Nephron (organoid): ENCODE data around the gene NFYC.

Source experiments
- H3K27ac Mint-ChIP-seq, 3 experiments: 2 replicates each; pipeline ENCODE4 v1.8.0; 2020; ENCODE audit warnings: mixed read lengths in 3 of 3, mild to moderate bottlenecking in 2 of 3, moderate library complexity in 1 of 3
- H3K27me3 Mint-ChIP-seq: 2 replicates; pipeline ENCODE4 v1.8.0; 2021; ENCODE audit warnings: low read depth, mild to moderate bottlenecking, moderate library complexity, mixed read lengths
- H3K36me3 Mint-ChIP-seq: 2 replicates; pipeline ENCODE4 v1.8.0; 2020; ENCODE audit warnings: low read depth, mixed read lengths
- H3K4me1 Mint-ChIP-seq: 2 replicates; pipeline ENCODE4 v1.8.0; 2020; ENCODE audit warnings: mixed read lengths
- H3K4me3 Mint-ChIP-seq, 3 experiments: 2 replicates each; pipeline ENCODE4 v1.8.0; 2020; ENCODE audit warnings: mild to moderate bottlenecking in 3 of 3, mixed read lengths in 3 of 3, moderate library complexity in 2 of 3
- H3K9me3 Mint-ChIP-seq: 2 replicates; pipeline ENCODE4 v1.8.0; 2020; ENCODE audit warnings: mixed read lengths
- CTCF ChIP-seq, 3 experiments: fragments of 200-600 bp; sonication (generic); IDR thresholded peaks; one replicate each; pipeline ENCODE4 v1.5.0; 2021; ENCODE audit warnings: antibody characterized with exemption in 3 of 3; ENCODE audit not compliant: unreplicated experiment in 3 of 3

Gene NFYC

GRCh38 chr1:40798366-40799281 is 107.1 kb downstream of the NFYC start:
- Mint-ChIP-seq H3K36me3 (no peaks in the 10 kb centered on the region), H3K27me3 (peaks cover 16% of the 10 kb centered on the region)

DNA sequence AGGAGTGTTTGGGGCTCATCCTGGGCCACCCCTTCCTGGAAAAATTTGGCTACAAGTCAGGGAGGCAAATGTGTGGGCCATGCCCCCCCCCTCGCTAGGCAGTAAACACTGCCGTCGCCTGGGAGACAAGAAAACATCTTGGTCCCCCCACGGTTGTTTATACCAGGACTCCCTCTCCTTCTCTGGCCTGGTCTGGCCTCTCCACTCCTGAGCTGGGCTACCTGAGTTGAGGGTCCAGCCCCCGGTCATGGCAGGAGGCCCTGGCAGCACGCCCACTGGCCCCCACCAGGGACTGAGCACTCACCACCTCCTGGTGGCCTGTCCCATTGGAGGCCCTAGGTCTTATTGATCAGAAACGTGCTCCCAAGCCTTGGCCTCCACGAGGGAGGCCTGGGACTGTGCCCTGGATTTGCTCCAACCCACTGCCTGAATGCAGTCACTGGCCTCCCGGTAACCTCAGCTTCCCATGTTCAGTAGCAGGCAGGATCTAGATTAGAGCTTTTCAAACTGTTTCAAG is 107.9 kb downstream of the NFYC start:
- peak overlapping the region; percentile 10 to 68 (median 47) for H3K27ac Mint-ChIP-seq
- H3K4me3 Mint-ChIP-seq: peak overlapping the region in 2 of 3 experiments; percentile 17 to 29
- peaks cover 49% of the 10 kb centered on the region for H3K4me1 Mint-ChIP-seq
- TF ChIP-seq CTCF (IDR thresholded peaks at IDR 0.05; ENCODE audit: unreplicated experiment in 3 of 3): no peak
- H3K9me3 Mint-ChIP-seq: no peaks in the 10 kb centered on the region
- H3K36me3 Mint-ChIP-seq: no peaks in the 10 kb centered on the region
- peaks cover 16% of the 10 kb centered on the region for H3K27me3 Mint-ChIP-seq

More at GRCh38 chr1:40798366-40799281, 107.1 kb downstream of the NFYC start:
- no peak for TF ChIP-seq CTCF (IDR thresholded peaks at IDR 0.05; ENCODE audit: unreplicated experiment in 3 of 3)
- no peaks in the 10 kb centered on the region for H3K9me3 Mint-ChIP-seq
- H3K4me1 Mint-ChIP-seq: peaks cover 49% of the 10 kb centered on the region
- H3K27ac Mint-ChIP-seq: peak overlapping the region; percentile 10 to 63 (median 35)
- no peak overlapping the region for H3K4me3 Mint-ChIP-seq

GRCh38 chr1:40801742-40802077 is 110.2 kb downstream of the NFYC start:
- Mint-ChIP-seq H3K4me3 (peak overlapping the region in 2 of 3 experiments; percentile 61 to 64), H3K27ac (peak overlapping the region in 1 of 3 experiments; percentile 10), H3K9me3 (no peaks in the 10 kb centered on the region), H3K27me3 (peaks cover 16% of the 10 kb centered on the region), H3K4me1 (peaks cover 54% of the 10 kb centered on the region), H3K36me3 (no peaks in the 10 kb centered on the region)
- no peak for TF ChIP-seq CTCF (IDR thresholded peaks at IDR 0.05; ENCODE audit: unreplicated experiment in 3 of 3)

DNA sequence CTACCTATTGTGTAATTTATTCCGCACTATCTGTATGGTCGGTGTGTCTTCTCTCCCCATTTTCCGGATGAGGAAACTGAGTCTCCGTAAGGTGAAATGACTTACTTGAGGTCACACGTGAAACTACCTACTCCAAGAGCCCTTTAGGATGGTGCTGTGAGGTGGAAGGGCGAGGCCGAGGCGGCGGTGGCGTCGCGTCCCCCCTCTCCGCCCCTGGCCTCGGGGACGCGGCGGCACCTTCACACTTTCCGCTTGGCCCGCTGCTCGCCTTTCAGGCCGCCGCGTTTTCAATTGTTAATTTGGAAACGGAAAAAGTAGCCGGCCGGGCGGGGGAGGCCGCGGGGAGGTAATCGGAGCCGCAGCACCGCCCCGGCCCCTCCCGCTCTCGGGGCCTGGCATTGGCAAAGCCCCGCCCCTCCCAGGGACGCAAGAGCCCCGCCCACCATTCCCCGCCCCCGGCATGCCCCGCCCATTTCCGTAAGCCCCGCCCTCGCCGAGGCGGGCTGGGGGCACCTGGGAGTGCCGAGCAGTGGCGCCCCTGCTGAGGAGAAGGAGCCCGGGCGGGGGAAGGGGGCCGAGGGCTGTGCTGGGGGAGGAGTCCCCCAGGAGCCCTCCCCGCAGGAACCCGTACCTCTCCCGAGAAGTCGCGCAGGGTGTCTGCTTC is 110.7 kb downstream of the NFYC start:
- no peaks in the 10 kb centered on the region for H3K36me3 Mint-ChIP-seq
- TF ChIP-seq CTCF (IDR thresholded peaks at IDR 0.05; ENCODE audit: unreplicated experiment in 3 of 3): no peak

DNA sequence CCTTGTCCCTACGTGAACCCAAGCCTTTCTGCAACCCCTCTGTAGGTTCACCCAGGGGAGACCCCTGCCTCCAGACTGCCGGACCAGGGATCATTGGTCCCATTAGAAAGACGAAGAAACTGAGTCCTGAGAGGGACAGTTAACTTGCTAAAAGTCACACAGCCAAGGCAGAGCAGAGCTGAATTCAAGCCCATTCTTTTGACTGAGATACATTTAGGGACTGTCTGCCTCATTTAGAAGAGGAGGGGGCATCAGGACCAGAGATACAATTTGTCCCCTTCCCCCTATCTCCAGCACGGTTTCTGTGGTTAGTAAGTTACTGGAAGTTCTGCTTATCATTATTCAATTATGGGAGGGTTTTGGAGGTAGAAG is 111.2 kb downstream of the NFYC start:
- H3K9me3 Mint-ChIP-seq: no peaks in the 10 kb centered on the region
- H3K27me3 Mint-ChIP-seq: peaks cover 16% of the 10 kb centered on the region
- peaks cover 56% of the 10 kb centered on the region for H3K4me1 Mint-ChIP-seq
- peak overlapping the region; percentile 19 to 58 (median 27) for H3K4me3 Mint-ChIP-seq
- no peak for TF ChIP-seq CTCF (IDR thresholded peaks at IDR 0.05; ENCODE audit: unreplicated experiment in 3 of 3)
- H3K36me3 Mint-ChIP-seq: no peaks in the 10 kb centered on the region
- peak overlapping the region in 1 of 3 experiments; percentile 52 for H3K27ac Mint-ChIP-seq

More for the DNA sequence above, 110.7 kb downstream of the NFYC start:
- Mint-ChIP-seq H3K4me1 (peaks cover 55% of the 10 kb centered on the region), H3K27ac (no peak overlapping the region), H3K4me3 (peak overlapping the region; percentile 43 to 64 (median 61)), H3K27me3 (peaks cover 16% of the 10 kb centered on the region), H3K9me3 (no peaks in the 10 kb centered on the region)
